UCSD-AML1 (cell line): ENCODE measurements around the gene MACROD2.

Experiments used
- DNase-seq: peaks from one replicate; lab custom pipeline; 2025; ENCODE audit not compliant: unreplicated experiment; lab: John Stamatoyannopoulos, UW

Gene MACROD2

DNA sequence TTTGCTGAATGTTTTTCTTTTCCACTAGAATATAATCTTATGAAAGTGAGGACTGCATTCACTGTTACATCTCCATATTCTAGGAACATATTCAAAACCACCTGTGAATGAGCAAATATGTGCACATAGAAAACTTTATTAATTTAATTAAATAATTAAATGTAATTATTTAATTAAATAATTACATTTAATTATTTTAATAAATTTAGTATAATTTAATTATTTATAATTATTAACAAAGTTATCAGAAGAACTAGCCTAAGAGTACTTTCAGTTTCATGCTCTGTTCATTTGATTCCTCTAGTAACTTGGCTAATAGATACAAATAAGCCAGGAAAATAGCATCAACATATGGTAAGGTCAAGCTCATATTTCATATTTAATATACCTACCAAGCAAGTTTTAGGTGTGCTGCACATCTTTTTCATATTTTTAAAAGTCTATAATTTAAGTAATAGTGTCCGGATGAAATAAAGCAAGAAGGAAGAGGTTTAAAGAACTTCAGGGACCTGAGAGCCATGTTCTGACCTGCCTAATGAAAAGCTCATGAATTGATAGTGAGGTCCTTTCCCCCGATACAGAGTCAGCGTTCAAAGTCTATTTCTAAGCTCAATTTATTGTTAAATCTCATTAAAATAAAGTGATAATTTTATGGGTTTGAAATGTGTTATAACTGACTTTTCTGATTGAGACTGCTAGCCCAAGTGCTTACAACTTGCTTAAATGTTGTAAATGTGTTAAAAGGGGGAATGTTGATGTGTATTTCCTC lies 703.5 kb downstream of the MACROD2 start:
- DNase-seq = no peak

DNA sequence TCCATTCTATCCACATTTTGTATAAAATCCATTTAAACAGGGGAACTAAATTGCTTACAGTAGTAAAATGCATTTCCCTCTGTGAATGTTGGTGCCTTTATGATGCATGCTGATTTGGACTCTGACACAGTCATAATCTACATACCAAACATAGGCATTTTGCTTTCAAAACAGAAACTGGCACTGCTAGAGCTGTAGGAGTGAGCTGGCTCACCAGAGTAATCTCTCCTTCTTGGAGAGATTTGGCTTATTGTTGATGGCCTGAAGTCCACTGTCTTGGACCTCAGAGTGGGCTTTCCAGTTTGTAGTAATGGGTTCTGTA lies 705.3 kb downstream of the MACROD2 start:
- DNase-seq = no peak

DNA sequence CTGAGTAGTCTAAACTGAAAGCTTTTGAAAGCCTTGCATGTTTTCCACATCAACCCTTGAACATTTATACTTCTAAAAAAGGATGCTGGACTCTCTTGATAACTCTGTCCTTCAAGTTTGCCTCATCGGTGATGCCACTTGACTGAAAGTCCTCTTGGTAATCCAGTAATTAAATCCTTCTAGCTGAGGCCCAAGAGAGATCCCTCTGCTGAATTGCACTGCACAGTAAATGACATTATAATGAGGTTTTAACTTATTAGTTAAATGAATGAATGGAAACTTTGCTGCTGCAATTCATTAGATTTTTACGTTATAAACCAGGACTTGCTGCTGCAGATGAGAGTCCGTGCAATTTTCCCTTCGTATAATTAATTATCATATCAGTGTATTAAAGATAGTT lies 706.0 kb downstream of the MACROD2 start:
- no peak for DNase-seq

DNA sequence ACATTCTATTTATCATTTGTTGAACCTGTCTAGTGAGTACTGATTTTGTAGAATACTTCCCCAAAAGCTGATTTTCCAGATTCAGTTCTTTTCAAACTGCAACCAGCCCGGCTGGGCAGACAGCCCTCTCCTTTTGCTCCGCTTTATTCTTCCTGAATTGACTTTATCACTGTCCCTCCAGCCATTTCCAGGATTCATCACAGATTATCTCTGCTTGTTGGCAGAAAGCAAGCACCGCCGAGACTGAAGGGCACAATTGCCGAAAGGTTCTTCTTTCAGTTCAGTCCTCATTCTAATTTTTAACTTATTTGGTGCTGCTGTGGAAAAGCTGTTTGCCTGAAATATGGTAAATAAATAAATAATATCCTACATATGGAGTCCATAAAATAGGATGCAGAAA lies 711.2 kb downstream of the MACROD2 start:
- no peak for DNase-seq

DNA sequence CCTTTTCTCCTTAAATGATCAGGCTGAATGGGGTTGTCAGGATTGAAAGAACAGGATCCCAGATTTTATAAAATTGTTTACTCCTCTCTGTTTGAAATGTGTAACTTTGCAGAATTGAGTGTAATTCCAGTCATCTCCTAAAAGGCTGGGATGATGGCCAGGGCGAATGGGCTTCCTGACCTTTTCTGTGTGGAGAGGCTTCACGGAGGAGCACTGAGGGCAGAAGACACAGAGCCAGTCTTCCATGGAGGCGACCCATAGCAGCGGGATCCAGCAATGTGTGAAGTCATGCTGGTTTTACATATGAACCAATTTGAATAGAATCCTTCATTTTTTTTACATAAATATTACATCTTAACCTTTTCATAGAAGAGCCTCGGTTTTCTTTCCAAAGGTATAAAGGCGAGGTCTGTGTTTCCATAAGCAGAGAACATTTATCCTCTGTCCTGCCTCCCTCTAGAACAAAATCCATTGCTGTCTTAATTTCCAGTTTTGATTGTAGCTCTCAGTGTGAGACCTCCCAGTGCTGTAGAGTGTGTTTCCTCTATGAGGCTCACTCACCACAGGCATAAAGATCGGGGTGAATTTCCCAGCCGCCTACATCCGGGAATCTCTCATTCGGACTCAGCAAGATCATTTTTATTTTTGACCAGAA lies 711.8 kb downstream of the MACROD2 start:
- no peak for DNase-seq

DNA sequence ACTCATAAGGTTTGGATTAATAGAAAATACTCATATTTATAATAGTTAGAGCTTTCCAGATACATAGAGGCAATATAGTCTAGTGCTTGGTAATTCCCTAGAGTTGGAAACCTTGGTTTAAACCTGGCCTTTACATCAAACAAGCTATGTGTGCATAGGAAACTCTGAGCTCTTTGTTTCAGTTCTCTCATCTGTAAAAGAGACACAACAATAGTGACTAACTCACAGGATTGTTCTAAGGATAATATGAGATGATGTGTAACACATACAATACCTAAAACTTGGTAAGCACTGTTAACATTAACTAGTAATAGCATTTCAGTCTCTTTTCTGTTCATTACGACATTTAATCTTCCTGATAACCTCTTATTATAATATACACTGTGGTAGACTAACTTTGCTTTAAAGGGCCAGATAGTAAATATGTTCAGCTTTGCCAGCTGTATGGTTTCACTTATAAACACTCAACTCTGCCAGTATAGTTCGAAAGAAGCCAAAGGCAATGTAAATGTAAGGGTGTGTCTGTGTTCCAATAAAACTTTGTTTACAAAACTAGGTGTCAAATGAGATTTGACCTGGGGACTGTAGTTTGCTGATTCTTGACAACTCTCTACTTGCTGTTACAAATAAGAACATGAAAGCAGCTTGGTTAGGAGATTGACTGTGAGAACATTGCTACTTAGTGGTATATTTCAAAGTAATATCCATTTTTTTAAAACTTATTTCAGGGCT lies 712.7 kb downstream of the MACROD2 start:
- DNase-seq = no peak

DNA sequence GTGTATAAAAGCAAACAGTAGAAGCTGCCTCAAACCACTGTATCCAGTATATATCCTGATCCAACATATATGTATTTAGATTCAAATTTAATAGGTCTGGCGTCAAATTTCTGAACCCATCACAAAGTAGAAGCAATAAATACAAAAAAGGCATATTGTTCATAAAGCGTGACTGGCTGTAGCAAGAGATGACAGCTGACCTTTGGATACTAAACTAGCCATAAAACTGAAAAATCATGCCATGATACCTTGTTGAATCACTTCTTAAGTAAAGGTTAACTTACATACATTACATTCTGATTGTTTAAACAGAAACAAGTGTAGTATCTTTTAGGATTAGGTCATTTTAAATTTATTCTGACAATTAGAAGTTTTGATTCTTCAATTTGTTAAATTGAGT lies 714.1 kb downstream of the MACROD2 start:
- no peak for DNase-seq

DNA sequence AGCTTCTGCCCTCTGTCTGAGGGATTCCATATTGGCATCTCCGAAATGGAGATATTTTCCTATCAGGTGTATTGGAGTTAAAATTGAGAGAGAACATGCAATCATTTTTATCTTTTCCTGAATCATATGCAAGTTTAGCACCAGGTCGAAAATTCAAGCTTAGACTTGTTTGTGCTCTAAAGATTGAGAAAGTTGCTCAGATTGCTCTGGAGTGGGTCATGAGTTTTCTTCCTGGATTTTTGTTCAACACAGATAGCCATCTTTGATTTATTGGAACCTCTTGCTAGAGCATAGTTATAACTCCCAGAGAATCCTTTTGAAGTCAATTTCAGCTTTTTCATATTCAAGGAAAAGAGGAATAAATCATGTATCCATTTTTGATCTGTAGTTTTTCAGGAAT lies 715.6 kb downstream of the MACROD2 start:
- DNase-seq = no peak

DNA sequence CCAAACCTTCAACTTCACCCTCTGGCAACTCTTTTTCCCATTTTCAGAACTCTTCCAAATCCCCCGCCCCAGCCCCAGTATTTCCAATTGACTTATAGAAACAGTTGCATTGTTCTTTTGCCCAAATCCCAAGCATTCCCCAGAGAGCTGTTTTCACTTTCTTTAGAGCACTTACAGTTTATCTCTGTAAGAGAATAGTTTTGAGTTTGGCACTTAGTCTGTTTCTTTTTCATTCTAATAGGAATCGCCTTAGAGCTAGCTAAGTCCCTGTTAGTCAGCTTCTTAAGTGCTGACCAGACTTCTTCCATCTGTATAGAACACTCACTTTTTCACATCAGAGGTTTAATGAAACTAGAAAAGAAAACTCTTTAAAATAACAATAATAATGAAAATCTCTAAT lies 716.3 kb downstream of the MACROD2 start:
- DNase-seq = no peak

DNA sequence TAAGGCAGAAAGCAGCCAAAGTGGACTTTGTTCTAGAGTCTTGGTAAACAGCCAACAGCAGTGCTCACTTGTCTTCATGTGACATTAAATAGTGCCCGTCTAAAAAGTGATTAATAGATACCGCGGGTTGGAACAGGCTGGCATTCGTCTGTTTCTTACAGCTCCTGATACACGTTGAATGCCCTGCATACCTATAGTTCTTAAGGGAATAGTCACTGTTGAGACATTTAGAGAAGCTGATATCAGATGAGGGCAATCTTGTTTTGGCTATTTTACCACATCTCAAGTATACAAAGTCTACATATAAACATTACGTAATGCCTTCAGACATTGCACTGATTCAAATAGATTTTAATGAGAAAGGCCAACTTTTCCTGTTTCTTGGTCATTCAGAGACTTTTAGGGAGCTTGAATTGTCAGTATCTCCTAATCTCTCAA lies 717.0 kb downstream of the MACROD2 start:
- DNase-seq = no peak

DNA sequence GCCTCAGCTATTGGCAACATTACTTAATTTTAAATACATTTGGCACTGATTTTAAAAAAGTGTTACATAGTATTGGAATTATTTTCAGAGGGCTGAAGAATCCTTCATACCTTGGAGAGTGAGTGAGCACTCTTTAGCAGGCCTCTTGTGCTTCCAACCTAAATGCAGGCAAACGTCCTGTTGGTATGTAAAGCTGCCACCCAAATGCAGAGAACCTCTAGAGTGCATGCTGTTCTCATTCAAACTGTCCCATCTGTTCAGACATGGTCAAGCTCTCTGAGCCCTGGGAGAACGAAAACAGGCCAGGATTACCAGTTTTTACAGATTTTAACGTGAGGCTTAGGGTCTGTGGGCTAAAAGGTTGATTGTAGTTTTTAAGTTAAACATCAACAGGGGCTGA lies 720.1 kb downstream of the MACROD2 start:
- no peak for DNase-seq

DNA sequence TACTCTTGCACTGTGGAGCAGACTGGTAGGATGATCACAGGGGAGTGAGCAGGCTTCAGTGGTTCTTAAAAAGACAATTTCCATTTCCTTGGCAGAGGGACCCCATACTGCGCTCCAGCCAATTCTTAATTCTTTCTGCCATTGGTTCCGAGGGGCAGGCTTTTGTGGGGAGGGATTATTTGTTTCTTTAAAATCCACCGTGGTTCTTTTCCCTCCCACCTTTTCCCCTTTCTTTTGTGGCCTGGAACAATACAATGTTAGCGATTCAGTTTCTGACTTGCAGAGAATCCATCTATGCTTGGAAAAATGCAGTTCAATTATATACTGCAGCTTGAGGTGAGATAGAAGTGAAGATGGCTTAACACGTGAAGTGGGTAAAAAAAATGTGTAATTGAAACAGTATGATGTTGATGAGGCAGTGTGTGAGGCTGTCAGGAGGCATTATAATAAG lies 721.1 kb downstream of the MACROD2 start:
- no peak for DNase-seq

DNA sequence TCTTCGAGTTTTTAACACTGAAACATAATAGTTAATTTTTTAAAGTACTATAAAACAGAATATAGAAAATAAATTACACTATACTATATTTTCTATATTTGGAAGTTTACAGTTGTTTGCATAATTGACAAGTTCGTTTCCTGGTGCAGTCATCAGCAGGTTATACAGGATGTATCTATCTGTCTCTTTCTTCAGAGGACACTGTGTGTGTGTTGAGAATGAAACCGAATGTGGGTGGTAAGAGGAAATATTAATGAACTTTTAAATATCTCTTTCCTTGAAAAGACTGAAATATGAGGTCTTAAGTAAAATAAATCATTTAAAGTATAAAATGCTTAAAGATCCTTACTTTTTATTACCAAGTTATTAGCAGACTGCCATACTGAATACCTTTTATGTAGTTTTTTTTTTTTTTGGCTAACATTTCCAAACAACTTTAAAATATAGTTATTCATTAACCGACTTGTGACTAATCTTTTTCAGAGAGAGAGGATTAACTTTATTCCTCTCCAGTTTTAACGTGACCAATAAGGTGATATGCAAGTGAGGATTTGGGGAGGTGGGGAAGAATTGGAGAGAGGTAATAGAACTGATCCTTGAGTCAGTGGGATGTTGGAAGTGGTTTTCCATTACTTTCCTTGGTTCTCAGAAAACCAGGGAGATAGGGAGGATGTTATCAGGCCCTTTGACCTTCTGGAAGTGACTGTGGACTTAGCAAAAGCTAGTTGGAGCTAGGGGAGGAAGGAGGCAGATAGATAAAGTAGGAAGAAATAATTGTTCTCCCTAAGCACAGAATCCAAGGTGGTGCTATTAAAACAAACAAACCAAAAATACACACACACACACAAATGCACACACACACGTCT lies 722.1 kb downstream of the MACROD2 start:
- no peak for DNase-seq

DNA sequence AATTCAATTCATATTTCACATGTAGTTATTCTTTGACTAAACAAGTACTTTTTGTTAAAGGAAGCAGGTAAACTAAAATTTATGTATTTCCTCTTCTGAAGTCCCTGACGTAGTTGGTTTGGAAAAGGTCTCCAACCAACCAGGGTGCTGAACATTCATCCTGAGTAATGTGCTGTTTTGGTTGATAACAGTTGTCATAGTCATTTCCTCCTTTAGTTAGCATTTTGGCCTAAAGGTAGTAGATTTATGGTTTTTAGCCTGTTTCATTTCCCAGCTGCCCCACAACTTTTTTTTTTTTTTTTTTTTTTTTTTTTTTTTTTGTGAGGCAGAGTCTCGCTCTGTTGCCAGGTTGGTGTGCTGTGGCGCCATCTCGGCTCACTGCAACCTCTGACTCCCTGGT lies 724.9 kb downstream of the MACROD2 start:
- no peak for DNase-seq

DNA sequence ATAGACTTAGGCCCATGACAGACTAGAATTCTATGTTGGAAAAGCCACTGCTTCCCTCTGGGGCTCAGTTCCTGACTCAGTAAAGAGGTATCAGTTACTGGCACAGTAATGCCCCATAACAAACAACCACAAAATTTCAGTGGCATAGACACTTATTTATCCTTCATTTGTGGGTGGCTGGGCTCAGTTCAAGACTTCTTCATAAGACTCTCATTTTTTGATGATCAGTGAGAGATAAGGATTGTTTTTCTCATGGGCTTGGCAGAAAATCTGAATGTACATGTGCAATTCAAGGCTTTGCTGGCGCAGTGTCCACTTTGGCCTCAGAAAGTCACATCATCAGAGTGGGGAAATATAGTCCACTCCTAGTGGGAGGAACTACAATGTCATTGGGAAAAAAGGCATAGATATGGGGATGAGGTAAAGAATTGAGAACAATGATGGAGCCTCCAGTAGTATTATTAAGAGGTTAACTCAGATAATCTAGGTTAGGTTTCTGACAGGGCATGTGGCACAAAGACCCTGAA lies 726.7 kb downstream of the MACROD2 start:
- DNase-seq = no peak

DNA sequence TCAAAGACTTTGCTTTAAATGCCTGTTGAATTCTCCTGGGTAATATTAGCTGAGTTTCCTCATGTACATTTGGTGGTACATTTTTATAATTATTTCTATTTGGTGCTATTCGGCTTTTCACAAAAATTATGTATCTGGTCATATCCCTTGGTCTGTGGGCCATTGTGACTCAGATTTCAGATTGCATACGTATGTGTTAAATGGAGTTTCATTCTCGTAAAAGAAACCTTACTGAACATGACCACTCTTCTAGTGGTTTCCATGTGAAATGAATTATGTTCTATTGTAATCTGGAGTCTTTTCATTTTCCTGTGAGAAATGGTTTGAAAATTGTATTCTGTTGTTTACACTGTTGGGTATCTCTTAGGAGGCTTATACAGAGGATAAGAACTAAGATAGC lies 728.3 kb downstream of the MACROD2 start:
- DNase-seq = no peak

DNA sequence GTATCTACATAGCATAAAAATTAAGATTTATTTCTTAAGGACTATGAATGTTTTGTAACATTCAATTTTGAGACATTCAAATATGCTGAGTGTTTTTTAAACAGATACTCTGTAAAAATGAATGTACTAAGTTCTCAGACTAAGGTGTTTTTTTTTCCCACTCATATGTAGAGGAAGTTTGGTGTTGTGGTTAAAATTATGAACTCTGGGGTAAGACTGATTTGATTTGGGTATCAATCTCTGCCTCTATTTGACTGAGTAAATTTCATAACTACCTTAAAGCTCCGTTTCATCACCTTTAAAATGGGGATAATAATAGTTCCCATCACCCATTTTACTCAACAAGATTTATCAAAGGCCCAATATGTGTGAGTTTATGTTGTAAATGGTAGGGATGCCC lies 728.7 kb downstream of the MACROD2 start:
- no peak for DNase-seq

DNA sequence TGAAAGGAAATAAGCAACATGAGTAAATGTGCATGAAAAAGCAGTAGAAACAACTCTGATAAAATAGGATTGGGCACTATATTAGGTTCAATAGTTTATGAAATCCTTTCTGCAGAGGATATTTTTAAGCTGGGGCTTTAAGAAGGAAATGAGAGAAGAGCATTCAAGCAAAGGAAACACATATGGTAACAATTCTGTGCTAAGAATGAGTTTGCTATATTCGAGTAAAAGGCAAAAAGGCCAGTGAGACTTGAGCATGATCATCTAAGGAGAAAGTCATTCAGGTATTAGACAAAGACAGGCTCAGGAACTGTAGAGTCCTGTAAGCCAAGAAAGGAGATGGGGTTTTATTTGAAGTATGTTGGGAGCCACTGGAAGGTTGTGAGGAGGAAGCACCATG lies 729.2 kb downstream of the MACROD2 start:
- no peak for DNase-seq

DNA sequence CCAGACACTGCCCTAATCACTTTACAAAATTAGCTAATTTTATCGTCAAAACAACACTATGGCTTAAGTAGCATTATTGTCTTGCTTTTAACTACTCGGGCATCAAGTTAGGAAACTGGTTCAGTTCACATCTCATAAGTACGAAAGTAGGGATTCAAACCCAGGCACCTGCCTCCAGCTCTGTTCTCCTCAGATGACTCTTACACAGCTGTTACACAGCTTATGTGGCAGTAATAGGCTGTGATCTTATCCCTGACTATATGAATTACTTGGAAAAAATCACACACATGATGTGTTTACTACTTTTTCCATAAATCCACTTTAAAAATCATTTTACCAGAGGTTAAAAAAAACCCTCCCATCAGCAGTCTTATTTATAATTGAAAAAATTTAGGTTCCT lies 731.3 kb downstream of the MACROD2 start:
- no peak for DNase-seq

DNA sequence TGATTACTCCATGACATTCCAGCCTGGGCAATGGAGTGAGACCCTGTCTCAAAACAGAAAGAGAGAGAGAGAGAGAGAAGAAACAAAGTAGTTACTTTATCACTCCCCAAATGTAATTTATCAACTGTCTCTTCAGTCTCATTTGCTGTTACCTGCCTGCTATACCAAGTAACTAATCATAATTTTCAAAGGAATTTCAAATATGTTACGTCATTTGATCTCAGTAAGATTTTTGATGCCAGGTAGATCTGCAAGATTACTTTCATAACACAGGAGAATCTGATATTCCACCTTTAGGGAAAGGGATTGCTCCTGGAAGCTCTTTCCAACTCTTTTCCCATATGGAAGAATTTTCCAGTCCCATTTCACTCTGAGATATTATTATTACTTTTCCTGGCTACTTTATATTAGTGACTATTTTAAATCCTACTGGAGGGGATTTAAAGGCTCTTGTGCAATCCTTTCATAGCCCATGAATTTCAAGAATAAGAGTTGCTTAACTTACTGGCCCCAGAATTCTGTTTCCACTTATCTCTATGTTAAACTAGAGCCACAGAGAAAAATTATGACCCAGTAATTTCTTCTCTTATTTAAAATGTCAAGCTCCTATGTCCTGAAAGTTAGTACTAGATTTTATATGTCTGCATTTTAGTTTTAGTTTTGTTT lies 732.3 kb downstream of the MACROD2 start:
- no peak for DNase-seq
